MM.1S (cell line): Measurements from ENCODE around the gene ANKS4B.

Experiments
- EZH2phosphoT487 ChIP-seq: fragments of 300-600 bp; sonication (generic); IDR thresholded peaks from 2 replicates; pipeline ENCODE4 v1.6.1; 2018; ENCODE audit warnings: antibody characterized with exemption, low read length
- TF ChIP-seq, protein P1 (sequence below): fragments of 300-600 bp; sonication (generic); IDR thresholded peaks from 2 replicates; pipeline ENCODE4 v1.5.1; 2016; ENCODE audit warnings: antibody characterized with exemption, low read length, mixed read lengths

DNA sequence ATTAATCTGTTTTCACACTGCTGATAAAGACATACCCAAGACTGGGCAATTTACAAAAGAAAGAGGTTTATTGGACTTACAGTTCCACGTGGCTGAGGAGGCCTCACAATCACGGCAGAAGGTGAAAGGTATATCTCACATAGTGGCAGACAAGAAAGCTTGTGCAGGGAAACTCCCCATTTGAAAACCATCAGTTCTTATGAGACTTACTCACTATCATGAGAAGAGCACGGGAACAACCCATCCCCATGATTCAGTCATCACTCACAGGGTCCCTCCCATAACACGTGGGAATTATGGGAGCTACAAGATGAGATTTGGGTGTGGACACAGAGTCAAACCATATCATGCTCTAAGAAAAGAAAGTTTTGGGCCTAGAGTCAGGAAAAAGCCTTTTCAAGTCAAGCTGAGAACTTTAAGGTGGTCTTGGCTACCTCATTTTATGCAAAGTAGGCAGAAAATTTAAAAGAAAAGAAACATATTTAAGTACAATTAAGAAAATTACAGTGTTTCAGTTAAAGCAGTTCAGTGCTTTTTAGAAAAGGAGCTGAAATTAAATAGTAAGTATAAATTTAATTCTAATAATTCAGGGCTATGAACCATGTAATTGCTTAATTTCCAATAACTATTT is 69.5 kb downstream of the ANKS4B start:
- TF ChIP-seq, protein P1, sequence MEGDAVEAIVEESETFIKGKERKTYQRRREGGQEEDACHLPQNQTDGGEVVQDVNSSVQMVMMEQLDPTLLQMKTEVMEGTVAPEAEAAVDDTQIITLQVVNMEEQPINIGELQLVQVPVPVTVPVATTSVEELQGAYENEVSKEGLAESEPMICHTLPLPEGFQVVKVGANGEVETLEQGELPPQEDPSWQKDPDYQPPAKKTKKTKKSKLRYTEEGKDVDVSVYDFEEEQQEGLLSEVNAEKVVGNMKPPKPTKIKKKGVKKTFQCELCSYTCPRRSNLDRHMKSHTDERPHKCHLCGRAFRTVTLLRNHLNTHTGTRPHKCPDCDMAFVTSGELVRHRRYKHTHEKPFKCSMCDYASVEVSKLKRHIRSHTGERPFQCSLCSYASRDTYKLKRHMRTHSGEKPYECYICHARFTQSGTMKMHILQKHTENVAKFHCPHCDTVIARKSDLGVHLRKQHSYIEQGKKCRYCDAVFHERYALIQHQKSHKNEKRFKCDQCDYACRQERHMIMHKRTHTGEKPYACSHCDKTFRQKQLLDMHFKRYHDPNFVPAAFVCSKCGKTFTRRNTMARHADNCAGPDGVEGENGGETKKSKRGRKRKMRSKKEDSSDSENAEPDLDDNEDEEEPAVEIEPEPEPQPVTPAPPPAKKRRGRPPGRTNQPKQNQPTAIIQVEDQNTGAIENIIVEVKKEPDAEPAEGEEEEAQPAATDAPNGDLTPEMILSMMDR: no peak
- no peak for TF ChIP-seq EZH2phosphoT487
